ENCODE results near the gene SENP6. TPM values are rescaled to one million over a fixed set of nuclear protein-coding genes. Genes with fewer than 3 reads are reported as not detected.
"Not testable (repeated sequence)": the region's sequence is repeated elsewhere in the genome, so short reads cannot be mapped to it uniquely, and the experiment has no call there.

SENP6 gene
- total RNA-seq, 1 donor from 2014 or later: 47.4 TPM

DNA sequence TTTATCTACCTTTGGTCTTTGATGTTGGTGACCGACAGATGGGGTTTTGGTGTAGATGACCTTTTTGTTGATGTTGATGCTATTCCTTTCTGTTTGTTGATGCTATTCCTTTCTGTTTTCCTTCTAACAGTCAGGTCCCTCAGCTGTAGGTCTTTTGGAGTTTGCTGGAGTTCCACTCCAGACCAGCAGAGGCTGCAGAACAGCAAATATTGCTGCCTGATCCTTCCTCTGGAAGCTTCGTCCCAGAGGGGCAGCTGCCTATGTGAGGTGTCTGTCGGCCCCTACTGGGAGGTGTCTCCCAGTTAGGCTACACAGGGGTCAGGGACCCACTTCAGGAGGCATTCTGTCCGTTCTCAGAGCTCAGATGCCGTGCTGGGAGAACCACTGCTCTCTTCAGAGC is 85.9 kb downstream of the SENP6 start:
- H3K27me3 ChIP-seq (ENCODE audit: control insufficient read depth, insufficient read depth, low read length); FAIRE-seq; DNase-seq (ENCODE audit: low read depth); H3K36me3 ChIP-seq (ENCODE audit: control insufficient read depth, insufficient read depth, low read length); H3K4me3 ChIP-seq (ENCODE audit: low read depth, low read length): not testable (repeated sequence)
- TF ChIP-seq, protein P1, sequence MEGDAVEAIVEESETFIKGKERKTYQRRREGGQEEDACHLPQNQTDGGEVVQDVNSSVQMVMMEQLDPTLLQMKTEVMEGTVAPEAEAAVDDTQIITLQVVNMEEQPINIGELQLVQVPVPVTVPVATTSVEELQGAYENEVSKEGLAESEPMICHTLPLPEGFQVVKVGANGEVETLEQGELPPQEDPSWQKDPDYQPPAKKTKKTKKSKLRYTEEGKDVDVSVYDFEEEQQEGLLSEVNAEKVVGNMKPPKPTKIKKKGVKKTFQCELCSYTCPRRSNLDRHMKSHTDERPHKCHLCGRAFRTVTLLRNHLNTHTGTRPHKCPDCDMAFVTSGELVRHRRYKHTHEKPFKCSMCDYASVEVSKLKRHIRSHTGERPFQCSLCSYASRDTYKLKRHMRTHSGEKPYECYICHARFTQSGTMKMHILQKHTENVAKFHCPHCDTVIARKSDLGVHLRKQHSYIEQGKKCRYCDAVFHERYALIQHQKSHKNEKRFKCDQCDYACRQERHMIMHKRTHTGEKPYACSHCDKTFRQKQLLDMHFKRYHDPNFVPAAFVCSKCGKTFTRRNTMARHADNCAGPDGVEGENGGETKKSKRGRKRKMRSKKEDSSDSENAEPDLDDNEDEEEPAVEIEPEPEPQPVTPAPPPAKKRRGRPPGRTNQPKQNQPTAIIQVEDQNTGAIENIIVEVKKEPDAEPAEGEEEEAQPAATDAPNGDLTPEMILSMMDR (IDR thresholded peaks at IDR 0.05; ENCODE audit: insufficient read depth, low read length, severe bottlenecking): peak; percentile 3

DNA sequence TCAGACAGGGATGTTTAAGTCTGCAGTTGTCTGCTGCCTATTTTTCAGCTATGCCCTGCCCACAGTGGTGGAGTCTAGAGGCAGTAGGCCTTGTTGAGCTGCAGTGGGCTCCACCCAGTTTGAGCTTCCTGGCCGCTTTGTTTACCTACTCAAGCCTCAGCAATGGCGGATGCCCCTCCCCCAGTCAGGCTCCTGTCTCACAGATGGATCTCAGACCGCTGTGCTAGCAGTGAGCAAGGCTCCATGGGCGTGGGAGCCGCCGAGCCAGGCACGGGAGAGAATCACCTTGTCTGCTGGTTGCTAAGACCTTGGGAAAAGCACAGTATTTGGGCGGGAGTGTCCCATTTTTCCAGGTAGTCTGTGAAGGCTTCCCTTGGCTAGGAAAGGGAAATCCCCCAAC is 86.3 kb downstream of the SENP6 start:
- not testable (repeated sequence) for DNase-seq (ENCODE audit: low read depth); H3K4me3 ChIP-seq (ENCODE audit: low read depth, low read length); H3K27me3 ChIP-seq (ENCODE audit: control insufficient read depth, insufficient read depth, low read length); FAIRE-seq; H3K36me3 ChIP-seq (ENCODE audit: control insufficient read depth, insufficient read depth, low read length)

DNA sequence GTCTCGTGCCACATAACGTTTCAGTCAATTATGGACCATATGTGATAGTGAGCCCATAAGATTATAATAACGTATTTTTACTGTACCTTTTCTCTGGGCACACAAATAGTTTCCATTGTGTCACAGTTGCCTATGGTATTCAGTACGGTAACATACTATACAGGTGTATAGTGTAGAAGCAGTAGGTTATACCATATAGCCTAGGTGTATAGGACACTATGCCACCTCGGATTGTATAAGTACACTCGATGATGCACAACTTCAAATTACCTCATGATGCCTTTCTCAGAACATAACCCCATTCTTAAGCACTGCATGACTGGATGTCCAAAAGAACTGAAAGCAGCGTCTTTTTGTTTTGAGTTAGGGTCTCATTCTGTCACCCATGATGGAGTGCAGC is 87.9 kb downstream of the SENP6 start:
- no peaks in the 10 kb centered on the region for H3K27me3 ChIP-seq (ENCODE audit: control insufficient read depth, insufficient read depth, low read length)
- DNase-seq (ENCODE audit: low read depth): no peak
- no peak for FAIRE-seq
- no peak overlapping the region for H3K4me3 ChIP-seq (ENCODE audit: low read depth, low read length)
- no peaks in the 10 kb centered on the region for H3K36me3 ChIP-seq (ENCODE audit: control insufficient read depth, insufficient read depth, low read length)
- TF ChIP-seq, protein P1 (IDR thresholded peaks at IDR 0.05; ENCODE audit: insufficient read depth, low read length, severe bottlenecking): no peak

DNA sequence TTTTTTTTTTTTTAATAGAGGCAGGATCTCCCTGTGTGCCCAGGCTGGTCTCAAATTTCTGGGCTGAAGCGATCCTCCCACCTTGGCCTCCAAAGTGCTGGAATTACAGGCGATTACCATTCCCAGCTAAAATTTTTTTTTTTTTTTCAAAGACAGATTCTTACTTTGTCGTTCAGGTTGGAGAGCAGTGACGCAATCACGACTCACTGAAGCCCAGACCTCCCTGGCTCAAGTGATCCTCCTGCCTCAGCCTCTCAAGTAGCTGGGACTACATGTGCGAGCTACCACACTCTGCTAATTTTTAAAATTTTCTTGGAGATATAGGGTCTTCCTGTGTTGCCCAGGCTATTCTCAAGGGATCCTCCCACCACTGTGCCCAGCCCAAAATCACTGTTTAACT is 89.3 kb downstream of the SENP6 start:
- no peak for FAIRE-seq
- TF ChIP-seq, protein P1 (IDR thresholded peaks at IDR 0.05; ENCODE audit: insufficient read depth, low read length, severe bottlenecking): no peak
- Histone ChIP-seq H3K4me3 (ENCODE audit: low read depth, low read length) (no peak overlapping the region), H3K27me3 (ENCODE audit: control insufficient read depth, insufficient read depth, low read length) (no peaks in the 10 kb centered on the region), H3K36me3 (ENCODE audit: control insufficient read depth, insufficient read depth, low read length) (no peaks in the 10 kb centered on the region)
- peak; percentile 51 for DNase-seq (ENCODE audit: low read depth)

DNA sequence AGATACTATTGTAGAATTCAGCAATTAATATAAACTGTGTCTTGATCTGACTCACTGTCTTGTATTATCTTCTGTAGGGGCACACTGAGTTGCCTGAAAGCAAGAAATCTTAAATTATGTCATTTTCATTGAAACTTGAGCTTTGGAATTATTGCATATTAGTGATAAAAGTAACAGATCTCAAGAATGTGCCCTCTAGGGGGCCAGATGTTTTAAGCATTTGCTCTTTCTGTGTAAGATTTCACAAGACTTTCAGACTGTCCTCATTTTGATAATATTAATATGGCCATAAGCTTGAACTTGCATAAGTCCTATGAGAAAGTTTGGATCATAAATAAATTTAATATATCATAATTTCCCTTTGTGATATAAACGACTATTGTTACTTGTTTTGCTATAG is 91.9 kb downstream of the SENP6 start:
- DNase-seq (ENCODE audit: low read depth) (no peak), FAIRE-seq (no peak)
- TF ChIP-seq, protein P1 (IDR thresholded peaks at IDR 0.05; ENCODE audit: insufficient read depth, low read length, severe bottlenecking): no peak
- H3K36me3 ChIP-seq (ENCODE audit: control insufficient read depth, insufficient read depth, low read length): peaks cover 3% of the 10 kb centered on the region
- no peaks in the 10 kb centered on the region for H3K27me3 ChIP-seq (ENCODE audit: control insufficient read depth, insufficient read depth, low read length)
- H3K4me3 ChIP-seq (ENCODE audit: low read depth, low read length): no peak overlapping the region

DNA sequence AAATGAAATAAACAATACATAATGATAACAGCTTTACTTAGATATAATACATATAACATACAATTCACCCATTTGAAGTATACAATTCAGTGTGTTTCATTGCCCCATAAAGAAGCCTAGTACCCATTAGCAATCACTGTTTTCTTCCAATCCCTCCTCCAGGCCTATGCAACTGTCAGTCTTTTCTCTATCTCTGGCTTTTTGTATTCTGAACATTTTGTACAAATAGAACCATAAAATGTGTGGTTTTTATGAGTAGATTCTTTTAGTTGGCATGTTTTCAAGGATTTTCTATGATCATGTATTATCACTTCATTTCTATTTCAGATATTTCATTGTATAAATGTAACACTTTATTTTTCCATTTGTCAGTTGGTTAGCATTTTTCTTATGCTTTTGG is 92.7 kb downstream of the SENP6 start:
- Histone ChIP-seq H3K36me3 (ENCODE audit: control insufficient read depth, insufficient read depth, low read length) (peaks cover 3% of the 10 kb centered on the region), H3K27me3 (ENCODE audit: control insufficient read depth, insufficient read depth, low read length) (no peaks in the 10 kb centered on the region), H3K4me3 (ENCODE audit: low read depth, low read length) (no peak overlapping the region)
- TF ChIP-seq, protein P1 (IDR thresholded peaks at IDR 0.05; ENCODE audit: insufficient read depth, low read length, severe bottlenecking): no peak
- DNase-seq (ENCODE audit: low read depth): no peak
- no peak for FAIRE-seq

DNA sequence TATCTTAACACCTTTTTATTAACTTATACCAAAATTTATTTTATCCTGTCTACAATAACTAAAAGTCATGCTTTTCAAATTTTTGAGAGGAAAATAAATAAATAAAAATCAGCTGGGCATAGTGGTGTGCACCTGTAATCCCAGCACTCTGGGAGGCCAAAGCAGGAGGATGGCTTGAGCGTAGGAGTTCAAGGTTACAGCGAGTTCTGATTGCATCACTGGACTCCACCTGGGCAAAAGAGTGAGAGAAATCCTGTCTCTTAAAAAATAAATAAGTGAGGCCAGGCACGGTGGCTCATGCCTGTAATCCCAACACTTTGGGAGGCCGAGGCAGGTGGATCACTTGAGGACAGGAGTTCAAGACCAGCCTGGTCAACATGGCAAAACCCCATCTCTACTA is 106.7 kb downstream of the SENP6 start:
- H3K4me3 ChIP-seq (ENCODE audit: low read depth, low read length); H3K36me3 ChIP-seq (ENCODE audit: control insufficient read depth, insufficient read depth, low read length); DNase-seq (ENCODE audit: low read depth); H3K27me3 ChIP-seq (ENCODE audit: control insufficient read depth, insufficient read depth, low read length); FAIRE-seq: not testable (repeated sequence)
